ENCODE results near the gene SND1. TPM values are rescaled to one million over a fixed set of nuclear protein-coding genes. Genes with fewer than 3 reads are reported as not detected.
A peak's percentile ranks its signal among the peaks of the same experiment; 100 is the strongest.

The SND1 gene
- total and polyA plus RNA-seq, 7 experiments from 2014 or later = 68.6 to 253 (median 137) TPM

DNA sequence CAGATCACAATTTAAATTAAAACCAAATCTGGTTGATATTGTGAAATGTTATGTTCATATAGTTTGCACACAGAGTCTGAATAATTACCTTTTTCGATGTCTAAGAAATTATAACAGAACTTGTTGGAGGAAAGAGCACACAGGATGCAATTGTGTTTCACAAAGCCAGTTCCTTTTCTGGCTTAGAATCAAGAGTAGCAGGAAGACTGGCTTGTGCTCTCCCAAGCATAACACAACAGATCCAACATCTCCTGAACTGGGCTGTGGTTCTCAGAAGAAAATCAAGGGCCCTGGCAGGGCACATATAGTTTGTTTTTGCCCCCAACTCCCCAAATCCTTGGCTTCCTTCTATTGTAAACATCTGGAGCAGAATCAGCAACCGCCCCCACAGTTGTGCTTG is 316.6 kb downstream of the SND1 start:
- ATAC-seq (no peak), DNase-seq (no peak)
- intact Hi-C loops (cut with micrococcal nuclease) = no loop called here
- H3K9me3 Mint-ChIP-seq = peaks cover 0 to 5% (median 0%) of the 10 kb centered on the region in 11 donors
- H3K27me3 ChIP-seq (ENCODE audit: control insufficient read depth in 2 of 2, insufficient read depth in 2 of 2, low read length in 2 of 2) = no peaks in the 10 kb centered on the region
- no peaks in the 10 kb centered on the region for H3K9me3 ChIP-seq (ENCODE audit: control insufficient read depth in 2 of 3, low read length in 3 of 3)
- H3K36me3 ChIP-seq (ENCODE audit: control insufficient read depth in 2 of 3, insufficient read depth in 3 of 3, low read length in 3 of 3) = no peaks in the 10 kb centered on the region
- H3K4me1 Mint-ChIP-seq = peaks cover 0 to 7% (median 0%) of the 10 kb centered on the region in 7 donors
- H3K4me3 ChIP-seq (ENCODE audit: low read length) = no peak overlapping the region
- H3K27ac ChIP-seq (ENCODE audit: low read depth, low read length) = no peak overlapping the region
- H3K4me3 Mint-ChIP-seq = no peak overlapping the region
- H3K36me3 Mint-ChIP-seq = peaks cover 0 to 29% (median 22%) of the 10 kb centered on the region in 5 donors
- H3K27me3 Mint-ChIP-seq = no peaks in the 10 kb centered on the region
- ChIA-PET CTCF (no interaction called here), POLR2A (no interaction called here)
- H3K27ac Mint-ChIP-seq = no peak overlapping the region
- H3K4me1 ChIP-seq (ENCODE audit: control insufficient read depth in 2 of 2, insufficient read depth in 2 of 2, low read length in 2 of 2) = no peaks in the 10 kb centered on the region

DNA sequence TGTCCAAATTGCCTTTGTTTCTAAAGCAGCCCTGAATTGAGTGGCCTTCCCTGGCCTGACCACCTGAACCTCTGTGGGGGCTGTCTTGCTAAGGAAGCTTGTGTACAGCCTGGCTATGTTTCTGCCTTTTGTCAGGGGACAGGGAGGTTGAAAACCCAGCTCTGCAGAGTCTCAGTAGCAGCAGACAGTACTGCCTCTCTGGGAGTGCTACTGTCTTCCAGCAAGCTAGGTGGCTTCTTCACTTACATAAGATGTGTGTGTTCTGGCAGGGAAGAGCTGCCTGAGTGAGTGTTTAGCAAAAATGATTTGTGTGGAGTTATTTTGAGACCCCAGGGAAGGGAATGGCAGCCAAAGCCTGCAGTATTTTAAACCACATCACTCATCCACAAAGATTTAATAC is 321.8 kb downstream of the SND1 start:
- POLR2A ChIA-PET = no interaction called here

DNA sequence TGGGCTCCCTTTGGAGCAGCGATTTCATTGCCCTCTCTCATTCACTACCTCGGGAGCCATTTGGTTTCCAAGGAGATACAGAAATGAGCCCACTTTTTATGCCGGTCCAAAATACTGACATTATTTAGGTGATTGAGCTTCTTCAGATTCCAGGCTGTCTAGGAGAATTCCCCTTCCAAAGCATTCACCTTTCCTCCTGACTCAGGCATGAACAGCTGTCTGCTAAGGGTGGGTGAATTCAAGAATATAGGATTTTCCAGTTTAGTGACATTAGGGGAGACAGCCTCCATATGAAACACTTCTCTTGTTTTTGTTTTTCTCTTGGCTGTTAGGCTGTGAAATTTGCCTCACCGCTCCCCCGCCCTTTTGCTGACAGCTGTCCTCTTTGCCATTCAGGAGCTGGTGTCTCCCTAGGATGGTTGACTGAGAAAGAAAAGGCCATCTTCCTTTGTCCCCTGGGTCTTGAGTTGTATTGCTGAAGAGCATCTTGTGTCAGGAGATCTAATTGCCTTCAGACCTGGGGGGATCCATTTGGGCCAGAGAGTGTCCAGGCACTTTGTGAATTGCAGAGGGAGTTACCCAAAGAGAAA is 322.5 kb downstream of the SND1 start:
- Histone ChIP-seq H3K27ac (ENCODE audit: low read depth, low read length) (no peak overlapping the region), H3K27me3 (ENCODE audit: control insufficient read depth in 2 of 2, insufficient read depth in 2 of 2, low read length in 2 of 2) (no peaks in the 10 kb centered on the region), H3K36me3 (ENCODE audit: control insufficient read depth in 2 of 3, insufficient read depth in 3 of 3, low read length in 3 of 3) (peaks cover 0 to 9% (median 0%) of the 10 kb centered on the region in 3 experiments), H3K4me1 (ENCODE audit: control insufficient read depth in 2 of 2, insufficient read depth in 2 of 2, low read length in 2 of 2) (no peaks in the 10 kb centered on the region), H3K4me3 (ENCODE audit: low read length) (no peak overlapping the region), H3K9me3 (ENCODE audit: control insufficient read depth in 2 of 3, low read length in 3 of 3) (peaks cover 0 to 21% (median 4%) of the 10 kb centered on the region in 3 experiments)
- peaks cover 13 to 43% (median 23%) of the 10 kb centered on the region in 11 donors for H3K9me3 Mint-ChIP-seq
- H3K27me3 Mint-ChIP-seq = no peaks in the 10 kb centered on the region
- intact Hi-C loops (cut with micrococcal nuclease) = no loop called here
- no peak overlapping the region for H3K27ac Mint-ChIP-seq
- DNase-seq = no peak
- ATAC-seq = no peak
- CTCF ChIA-PET = no interaction called here
- H3K4me3 Mint-ChIP-seq = no peak overlapping the region
- peaks cover 33 to 76% (median 69%) of the 10 kb centered on the region in 5 donors for H3K36me3 Mint-ChIP-seq
- POLR2A ChIA-PET = no interaction called here
- H3K4me1 Mint-ChIP-seq = peaks cover 0 to 14% (median 6%) of the 10 kb centered on the region in 7 donors

More for the DNA sequence above, 321.8 kb downstream of the SND1 start:
- CTCF ChIA-PET = no interaction called here
- ATAC-seq = no peak
- no peaks in the 10 kb centered on the region for H3K27me3 Mint-ChIP-seq
- peaks cover 0 to 15% (median 4%) of the 10 kb centered on the region in 3 experiments for H3K9me3 ChIP-seq (ENCODE audit: control insufficient read depth in 2 of 3, low read length in 3 of 3)
- H3K27ac ChIP-seq (ENCODE audit: low read depth, low read length) = no peak overlapping the region
- H3K4me3 Mint-ChIP-seq = peak overlapping the region in 1 of 10 donors; percentile 46
- H3K27ac Mint-ChIP-seq = no peak overlapping the region
- peaks cover 0 to 9% (median 0%) of the 10 kb centered on the region in 3 experiments for H3K36me3 ChIP-seq (ENCODE audit: control insufficient read depth in 2 of 3, insufficient read depth in 3 of 3, low read length in 3 of 3)
- H3K27me3 ChIP-seq (ENCODE audit: control insufficient read depth in 2 of 2, insufficient read depth in 2 of 2, low read length in 2 of 2) = no peaks in the 10 kb centered on the region
- H3K9me3 Mint-ChIP-seq = peaks cover 10 to 36% (median 17%) of the 10 kb centered on the region in 11 donors
- intact Hi-C loops (cut with micrococcal nuclease) = no loop called here
- peaks cover 0 to 7% (median 0%) of the 10 kb centered on the region in 7 donors for H3K4me1 Mint-ChIP-seq
- peaks cover 26 to 70% (median 64%) of the 10 kb centered on the region in 5 donors for H3K36me3 Mint-ChIP-seq
- DNase-seq = no peak
- no peak overlapping the region for H3K4me3 ChIP-seq (ENCODE audit: low read length)
- no peaks in the 10 kb centered on the region for H3K4me1 ChIP-seq (ENCODE audit: control insufficient read depth in 2 of 2, insufficient read depth in 2 of 2, low read length in 2 of 2)

DNA sequence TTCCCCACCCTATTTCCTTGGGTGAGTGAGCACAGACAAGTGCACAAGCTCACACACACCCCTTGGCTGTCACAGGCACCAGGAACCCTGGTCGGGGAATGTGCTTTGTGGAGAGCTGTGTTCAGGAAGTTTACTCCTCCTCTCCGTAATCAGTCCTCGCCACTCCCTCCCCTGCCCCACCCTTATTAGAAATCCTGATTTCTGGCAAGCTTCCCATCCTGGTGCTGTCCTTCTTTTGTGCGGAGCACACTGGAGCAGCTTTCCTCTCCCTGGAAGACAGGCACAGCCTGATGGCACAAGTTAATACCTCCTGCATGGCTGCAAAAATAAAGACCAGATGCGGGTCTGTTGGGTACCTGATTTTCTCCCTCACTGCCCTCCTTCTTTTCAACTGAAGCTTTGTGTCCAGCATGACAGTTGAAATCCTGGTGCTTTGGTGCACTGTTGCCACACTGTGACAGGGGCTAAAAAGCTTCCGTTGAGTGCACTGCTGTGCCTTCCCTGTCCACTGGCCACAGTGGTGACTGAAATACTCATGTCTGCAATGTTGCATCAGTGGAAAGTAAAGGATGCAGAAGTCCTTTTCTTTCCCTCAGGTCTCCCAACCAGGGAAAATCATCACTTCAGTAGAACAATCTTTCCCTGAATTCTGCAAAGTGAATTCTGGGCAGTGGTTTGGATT is 324.2 kb downstream of the SND1 start:
- H3K4me1 ChIP-seq (ENCODE audit: control insufficient read depth in 2 of 2, insufficient read depth in 2 of 2, low read length in 2 of 2) = no peaks in the 10 kb centered on the region
- CTCF ChIA-PET = no interaction called here
- no peaks in the 10 kb centered on the region for H3K27me3 ChIP-seq (ENCODE audit: control insufficient read depth in 2 of 2, insufficient read depth in 2 of 2, low read length in 2 of 2)
- Mint-ChIP-seq H3K4me3 (no peak overlapping the region), H3K9me3 (peaks cover 13 to 45% (median 23%) of the 10 kb centered on the region in 11 donors), H3K27ac (no peak overlapping the region), H3K4me1 (peaks cover 0 to 21% (median 15%) of the 10 kb centered on the region in 7 donors), H3K36me3 (peaks cover 33 to 70% (median 66%) of the 10 kb centered on the region in 5 donors), H3K27me3 (no peaks in the 10 kb centered on the region)
- no peak overlapping the region for H3K4me3 ChIP-seq (ENCODE audit: low read length)
- POLR2A ChIA-PET = no interaction called here
- H3K27ac ChIP-seq (ENCODE audit: low read depth, low read length) = no peak overlapping the region
- ATAC-seq = no peak
- no peak for DNase-seq
- peaks cover 0 to 9% (median 0%) of the 10 kb centered on the region in 3 experiments for H3K36me3 ChIP-seq (ENCODE audit: control insufficient read depth in 2 of 3, insufficient read depth in 3 of 3, low read length in 3 of 3)
- peaks cover 0 to 21% (median 4%) of the 10 kb centered on the region in 3 experiments for H3K9me3 ChIP-seq (ENCODE audit: control insufficient read depth in 2 of 3, low read length in 3 of 3)
- intact Hi-C loops (cut with micrococcal nuclease) = no loop called here

DNA sequence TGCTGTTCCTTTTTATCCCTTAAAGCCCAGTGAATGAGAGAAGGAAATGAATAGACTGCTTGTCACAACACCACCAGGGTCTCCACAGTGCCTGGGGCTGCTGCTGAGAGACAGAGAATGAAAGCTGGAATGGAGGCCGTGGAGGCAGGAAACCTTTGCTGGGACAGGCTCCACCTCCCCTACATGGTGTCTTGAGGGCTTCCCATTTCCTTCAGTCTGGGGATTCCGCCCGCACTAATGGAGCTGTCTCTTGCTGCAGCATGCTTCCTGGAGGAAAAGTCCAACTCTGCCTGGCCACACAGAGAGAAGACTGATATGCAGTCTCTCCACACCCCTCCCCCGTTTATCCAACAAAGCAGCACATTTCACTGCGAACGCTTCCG is 324.7 kb downstream of the SND1 start:
- peaks cover 33 to 67% (median 63%) of the 10 kb centered on the region in 5 donors for H3K36me3 Mint-ChIP-seq
- Histone ChIP-seq H3K27ac (ENCODE audit: low read depth, low read length) (no peak overlapping the region), H3K36me3 (ENCODE audit: control insufficient read depth in 2 of 3, insufficient read depth in 3 of 3, low read length in 3 of 3) (peaks cover 0 to 9% (median 0%) of the 10 kb centered on the region in 3 experiments), H3K4me3 (ENCODE audit: low read length) (no peak overlapping the region), H3K9me3 (ENCODE audit: control insufficient read depth in 2 of 3, low read length in 3 of 3) (peaks cover 0 to 21% (median 4%) of the 10 kb centered on the region in 3 experiments), H3K27me3 (ENCODE audit: control insufficient read depth in 2 of 2, insufficient read depth in 2 of 2, low read length in 2 of 2) (no peaks in the 10 kb centered on the region), H3K4me1 (ENCODE audit: control insufficient read depth in 2 of 2, insufficient read depth in 2 of 2, low read length in 2 of 2) (peaks cover 0 to 2% of the 10 kb centered on the region in 2 donors)
- no peaks in the 10 kb centered on the region for H3K27me3 Mint-ChIP-seq
- no peak overlapping the region for H3K27ac Mint-ChIP-seq
- H3K9me3 Mint-ChIP-seq = peaks cover 13 to 45% (median 23%) of the 10 kb centered on the region in 11 donors
- POLR2A ChIA-PET = no interaction called here
- H3K4me1 Mint-ChIP-seq = peaks cover 3 to 26% (median 20%) of the 10 kb centered on the region in 7 donors
- no peak overlapping the region for H3K4me3 Mint-ChIP-seq
- CTCF ChIA-PET = no interaction called here
- ATAC-seq (no peak), DNase-seq (no peak)
- intact Hi-C loops (cut with micrococcal nuclease) = no loop called here

DNA sequence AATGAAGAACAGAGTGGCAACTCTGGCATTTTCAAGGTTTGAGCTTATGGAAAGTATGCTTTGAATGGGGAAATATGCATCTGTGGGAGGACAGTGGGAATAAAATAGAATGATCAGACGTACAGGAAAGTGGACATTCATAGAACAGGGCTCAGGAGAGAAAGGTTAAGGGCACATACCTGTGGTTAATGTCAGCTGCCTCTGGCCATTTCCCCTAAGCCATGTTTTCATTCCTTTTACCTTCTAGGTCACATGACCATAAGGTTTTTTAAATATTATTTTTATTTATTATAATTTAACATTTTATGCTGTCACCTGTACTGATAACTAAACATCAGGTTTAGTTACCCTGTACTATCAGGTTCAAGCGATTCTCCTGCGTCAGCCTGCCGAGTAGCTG is 326.4 kb downstream of the SND1 start:
- Histone ChIP-seq H3K9me3 (ENCODE audit: control insufficient read depth in 2 of 3, low read length in 3 of 3) (peaks cover 0 to 21% (median 4%) of the 10 kb centered on the region in 3 experiments), H3K27me3 (ENCODE audit: control insufficient read depth in 2 of 2, insufficient read depth in 2 of 2, low read length in 2 of 2) (no peaks in the 10 kb centered on the region), H3K4me3 (ENCODE audit: low read length) (no peak overlapping the region), H3K27ac (ENCODE audit: low read depth, low read length) (no peak overlapping the region), H3K36me3 (ENCODE audit: control insufficient read depth in 2 of 3, insufficient read depth in 3 of 3, low read length in 3 of 3) (peaks cover 0 to 9% (median 0%) of the 10 kb centered on the region in 3 experiments), H3K4me1 (ENCODE audit: control insufficient read depth in 2 of 2, insufficient read depth in 2 of 2, low read length in 2 of 2) (peaks cover 0 to 7% of the 10 kb centered on the region in 2 donors)
- Mint-ChIP-seq H3K36me3 (peaks cover 33 to 60% (median 56%) of the 10 kb centered on the region in 5 donors), H3K4me1 (peaks cover 7 to 32% (median 28%) of the 10 kb centered on the region in 7 donors), H3K9me3 (peaks cover 13 to 45% (median 23%) of the 10 kb centered on the region in 11 donors), H3K27ac (no peak overlapping the region), H3K4me3 (peak overlapping the region in 2 of 10 donors; percentile 7 to 28), H3K27me3 (no peaks in the 10 kb centered on the region)
- DNase-seq (no peak), ATAC-seq (no peak)
- CTCF ChIA-PET = no interaction called here
- intact Hi-C loops (cut with micrococcal nuclease) = no loop called here
- POLR2A ChIA-PET = no interaction called here
